Neuronal stem cell (in vitro differentiated cells): ENCODE data around the gene C1QB.

Experiments
- DNase-seq: peaks from one replicate; pipeline ENCODE4 v3.0.0-alpha.2; 2013; ENCODE audit warnings: low spot score
- H2AFZ ChIP-seq: one replicate; pipeline ENCODE4 v1.6.1; 2013; ENCODE audit warnings: mild to moderate bottlenecking, low read length, inconsistent platforms
- H2AK5ac ChIP-seq: 2 replicates; pipeline ENCODE4 v1.6.1; 2013; ENCODE audit warnings: low read depth, mild to moderate bottlenecking, inconsistent platforms, low read length, moderate library complexity, mixed read lengths
- H2BK120ac ChIP-seq: 2 replicates; pipeline ENCODE4 v1.6.1; 2013; ENCODE audit warnings: low read depth, mild to moderate bottlenecking, inconsistent platforms, low read length, moderate library complexity, mixed read lengths
- H2BK12ac ChIP-seq: one replicate; pipeline ENCODE4 v1.6.1; 2013; ENCODE audit warnings: low read length, inconsistent platforms
- H2BK15ac ChIP-seq: 2 replicates; pipeline ENCODE4 v1.6.1; 2013; ENCODE audit warnings: mild to moderate bottlenecking, low read length, inconsistent platforms, mixed read lengths
- H2BK5ac ChIP-seq: one replicate; pipeline ENCODE4 v1.6.1; 2013; ENCODE audit warnings: inconsistent platforms, mild to moderate bottlenecking, low read length, moderate library complexity
- H3K14ac ChIP-seq: one replicate; pipeline ENCODE4 v1.6.1; 2013; ENCODE audit warnings: low read length, inconsistent platforms
- H3K18ac ChIP-seq: 2 replicates; pipeline ENCODE4 v1.6.1; 2013; ENCODE audit warnings: low read length, inconsistent platforms
- H3K23ac ChIP-seq: 2 replicates; pipeline ENCODE4 v1.6.1; 2013; ENCODE audit warnings: low read depth, mild to moderate bottlenecking, mixed read lengths, low read length, inconsistent platforms; ENCODE audit not compliant: poor library complexity
- H3K27ac ChIP-seq: replicated peaks from 3 replicates; pipeline ENCODE4 v1.5.1; 2013; ENCODE audit warnings: low read length, inconsistent platforms
- H3K27me3 ChIP-seq, 3 experiments: 2 replicates each; pipeline ENCODE4 v1.6.1; 2013; ENCODE audit warnings: low read length in 3 of 3, mild to moderate bottlenecking in 2 of 3, inconsistent platforms in 1 of 3, low read depth in 1 of 3, mixed read lengths in 1 of 3, moderate library complexity in 1 of 3; ENCODE audit not compliant: control insufficient read depth in 3 of 3, insufficient read depth in 3 of 3
- H3K36me3 ChIP-seq, 2 donors: replicated peaks in 1 of 2; 2 replicates each; pipeline ENCODE4 v1.6.1; 2013; ENCODE audit warnings: low read length in 2 of 2; ENCODE audit not compliant: control insufficient read depth in 2 of 2, insufficient read depth in 2 of 2
- H3K4ac ChIP-seq: 2 replicates; pipeline ENCODE4 v1.6.1; 2013; ENCODE audit warnings: inconsistent platforms, mild to moderate bottlenecking, low read length, moderate library complexity
- H3K4me1 ChIP-seq, 2 donors: 1 replicate in 1 of 2; 2 replicates in 1 of 2; pipeline ENCODE4 v1.6.1; 2013; ENCODE audit warnings: low read length in 2 of 2, low read depth in 1 of 2; ENCODE audit not compliant: control insufficient read depth in 2 of 2, insufficient read depth in 1 of 2
- H3K4me2 ChIP-seq: one replicate; pipeline ENCODE4 v1.6.1; 2013; ENCODE audit warnings: mild to moderate bottlenecking, low read length, inconsistent platforms; ENCODE audit not compliant: insufficient read depth, poor library complexity, severe bottlenecking
- H3K4me3 ChIP-seq, 2 donors: 2 replicates each; pipeline ENCODE4 v1.5.1; 2013; ENCODE audit warnings: low read length in 2 of 2, mild to moderate bottlenecking in 2 of 2, inconsistent platforms in 1 of 2, moderate library complexity in 1 of 2
- H3K79me1 ChIP-seq: one replicate; pipeline ENCODE4 v1.6.1; 2013; ENCODE audit warnings: low read depth, mild to moderate bottlenecking, inconsistent platforms, low read length, moderate library complexity
- H3K9ac ChIP-seq: one replicate; pipeline ENCODE4 v1.6.1; 2013; ENCODE audit warnings: mild to moderate bottlenecking, low read depth, low read length, inconsistent platforms; ENCODE audit not compliant: poor library complexity
- H3K9me3 ChIP-seq, 2 donors: replicated peaks in 1 of 2; 2 replicates each; pipeline versions ENCODE3 to v1.6.1; 2013; ENCODE audit warnings: low read length in 2 of 2, mild to moderate bottlenecking in 2 of 2, inconsistent platforms in 1 of 2, low read depth in 1 of 2, mixed read lengths in 1 of 2, moderate library complexity in 1 of 2; ENCODE audit not compliant: control insufficient read depth in 2 of 2, insufficient read depth in 1 of 2
- H4K8ac ChIP-seq: one replicate; pipeline ENCODE4 v1.6.1; 2013; ENCODE audit warnings: low read depth, mild to moderate bottlenecking, inconsistent platforms, low read length, moderate library complexity
- H4K91ac ChIP-seq: one replicate; pipeline ENCODE4 v1.6.1; 2013; ENCODE audit warnings: low read length, low read depth, mild to moderate bottlenecking, inconsistent platforms; ENCODE audit not compliant: poor library complexity
- WGBS, 2 donors: extraction: QIAGEN DNeasy Blood & Tissue Kit; methylation state at CpG; one replicate each; pipeline ENCODE4 v1.1.7; 2013; ENCODE audit warnings: missing lambda C conversion rate in 2 of 2, mixed read lengths in 1 of 2; ENCODE audit not compliant: insufficient read length in 2 of 2, insufficient replicate concordance in 1 of 2; ENCODE audit errors: extremely low coverage in 2 of 2; 5-methylcytosine and 5-hydroxymethylcytosine counted together

Gene C1QB

DNA sequence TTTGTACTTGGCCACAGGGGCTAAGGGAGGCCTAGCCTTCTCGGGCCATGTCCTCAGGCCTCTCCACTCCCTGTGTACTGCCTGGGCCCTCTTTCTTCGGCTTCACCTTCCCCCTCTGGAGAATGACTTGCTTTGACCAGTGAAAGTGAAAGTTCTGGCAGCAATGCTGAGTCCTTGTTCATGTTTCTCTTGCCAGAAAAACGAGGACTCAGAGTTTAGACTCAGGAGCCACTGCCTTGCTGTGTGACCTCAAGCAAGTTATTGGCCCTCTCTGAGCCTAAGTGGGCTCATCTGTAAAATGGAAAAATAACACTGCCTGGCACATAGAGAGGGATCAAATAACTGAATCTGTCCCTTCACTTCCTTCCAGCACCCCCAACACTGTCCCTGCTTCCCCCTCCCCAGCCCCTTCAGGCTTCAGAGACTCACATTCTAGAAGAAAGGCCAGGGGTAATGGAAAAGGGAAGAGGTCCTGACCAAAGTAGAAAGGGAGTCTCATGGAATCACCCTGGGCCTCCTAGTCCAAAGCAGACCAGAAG lies 15.1 kb upstream of the C1QB start:
- DNase-seq, result no peak
- no peaks in the 10 kb centered on the region for H3K36me3 ChIP-seq
- peaks cover 0 to 16% (median 0%) of the 10 kb centered on the region in 3 experiments for H3K27me3 ChIP-seq
- no peak overlapping the region for H3K4ac ChIP-seq
- H2AK5ac ChIP-seq, result no peak overlapping the region
- no peak overlapping the region for H3K23ac ChIP-seq
- no peak overlapping the region for H3K27ac ChIP-seq
- H3K4me1 ChIP-seq, result no peaks in the 10 kb centered on the region
- WGBS, 2 donors, result no CpG with 5 or more reads among the region's 3 CpGs
- no peak overlapping the region for H3K18ac ChIP-seq
- H2BK5ac ChIP-seq, result no peak overlapping the region
- H3K79me1 ChIP-seq, result no peaks in the 10 kb centered on the region
- no peak overlapping the region for H3K9ac ChIP-seq
- H2BK12ac ChIP-seq, result no peak overlapping the region
- no peak overlapping the region for H3K4me2 ChIP-seq
- no peak overlapping the region for H4K91ac ChIP-seq
- H4K8ac ChIP-seq, result no peak overlapping the region
- no peak overlapping the region for H3K14ac ChIP-seq
- peak overlapping the region; percentile 33 for H2BK15ac ChIP-seq
- no peak overlapping the region for H3K4me3 ChIP-seq
- no peak overlapping the region for H2BK120ac ChIP-seq
- H2AFZ ChIP-seq, result no peak overlapping the region
- H3K9me3 ChIP-seq, result no peaks in the 10 kb centered on the region

DNA sequence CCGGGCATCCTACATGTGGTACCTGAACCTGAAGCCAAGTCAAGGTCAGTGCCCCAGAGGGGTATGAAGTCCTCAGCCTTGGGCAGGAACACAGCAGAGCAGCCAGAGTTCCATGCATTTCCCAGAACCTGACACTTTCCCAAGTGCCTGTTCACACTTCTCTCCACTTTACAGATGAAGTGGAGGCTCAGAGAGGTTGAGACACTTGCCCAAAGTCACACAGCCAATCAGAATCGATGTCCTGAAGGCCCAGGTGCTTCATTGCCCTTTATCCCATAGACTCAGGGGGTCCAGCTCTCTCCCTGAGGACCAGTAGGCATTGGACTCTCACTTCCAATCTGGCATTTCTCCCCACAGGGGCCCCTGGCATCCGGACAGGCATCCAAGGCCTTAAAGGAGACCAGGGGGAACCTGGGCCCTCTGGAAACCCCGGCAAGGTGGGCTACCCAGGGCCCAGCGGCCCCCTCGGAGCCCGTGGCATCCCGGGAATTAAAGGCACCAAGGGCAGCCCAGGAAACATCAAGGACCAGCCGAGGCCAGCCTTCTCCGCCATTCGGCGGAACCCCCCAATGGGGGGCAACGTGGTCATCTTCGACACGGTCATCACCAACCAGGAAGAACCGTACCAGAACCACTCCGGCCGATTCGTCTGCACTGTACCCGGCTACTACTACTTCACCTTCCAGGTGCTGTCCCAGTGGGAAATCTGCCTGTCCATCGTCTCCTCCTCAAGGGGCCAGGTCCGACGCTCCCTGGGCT lies 14.4 kb upstream of the C1QB start:
- no peak for DNase-seq
- Histone ChIP-seq H3K4ac (no peak overlapping the region), H2AK5ac (no peak overlapping the region), H3K14ac (no peak overlapping the region), H2BK15ac (peak overlapping the region; percentile 20), H4K8ac (no peak overlapping the region), H3K9ac (no peak overlapping the region), H3K23ac (peak overlapping the region; percentile 87), H3K27me3 (peaks cover 0 to 22% (median 0%) of the 10 kb centered on the region in 3 experiments), H3K4me2 (no peak overlapping the region), H3K36me3 (no peaks in the 10 kb centered on the region), H3K4me1 (no peaks in the 10 kb centered on the region), H3K27ac (no peak overlapping the region), H3K18ac (no peak overlapping the region), H2BK120ac (no peak overlapping the region), H2BK5ac (no peak overlapping the region), H3K9me3 (no peaks in the 10 kb centered on the region), H2AFZ (no peak overlapping the region), H3K79me1 (no peaks in the 10 kb centered on the region), H2BK12ac (no peak overlapping the region), H3K4me3 (no peak overlapping the region), H4K91ac (no peak overlapping the region)
- no CpG with 5 or more reads among the region's 23 CpGs for WGBS, 2 donors

DNA sequence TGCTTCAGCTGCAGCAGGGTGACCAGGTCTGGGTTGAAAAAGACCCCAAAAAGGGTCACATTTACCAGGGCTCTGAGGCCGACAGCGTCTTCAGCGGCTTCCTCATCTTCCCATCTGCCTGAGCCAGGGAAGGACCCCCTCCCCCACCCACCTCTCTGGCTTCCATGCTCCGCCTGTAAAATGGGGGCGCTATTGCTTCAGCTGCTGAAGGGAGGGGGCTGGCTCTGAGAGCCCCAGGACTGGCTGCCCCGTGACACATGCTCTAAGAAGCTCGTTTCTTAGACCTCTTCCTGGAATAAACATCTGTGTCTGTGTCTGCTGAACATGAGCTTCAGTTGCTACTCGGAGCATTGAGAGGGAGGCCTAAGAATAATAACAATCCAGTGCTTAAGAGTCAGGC lies 13.8 kb upstream of the C1QB start:
- Histone ChIP-seq H2BK5ac (no peak overlapping the region), H2BK120ac (no peak overlapping the region), H3K9me3 (no peaks in the 10 kb centered on the region), H4K91ac (no peak overlapping the region), H4K8ac (no peak overlapping the region), H2BK15ac (no peak overlapping the region), H3K27me3 (peaks cover 0 to 22% (median 0%) of the 10 kb centered on the region in 3 experiments), H3K4me2 (no peak overlapping the region), H3K9ac (no peak overlapping the region), H3K27ac (no peak overlapping the region), H3K79me1 (no peaks in the 10 kb centered on the region), H3K23ac (peak overlapping the region; percentile 87), H3K14ac (no peak overlapping the region), H2BK12ac (no peak overlapping the region), H3K4me1 (no peaks in the 10 kb centered on the region), H3K4ac (no peak overlapping the region), H2AK5ac (no peak overlapping the region), H3K36me3 (no peaks in the 10 kb centered on the region), H3K18ac (no peak overlapping the region), H3K4me3 (no peak overlapping the region), H2AFZ (no peak overlapping the region)
- DNase-seq, result no peak
- WGBS, 2 donors, result no CpG with 5 or more reads among the region's 8 CpGs

DNA sequence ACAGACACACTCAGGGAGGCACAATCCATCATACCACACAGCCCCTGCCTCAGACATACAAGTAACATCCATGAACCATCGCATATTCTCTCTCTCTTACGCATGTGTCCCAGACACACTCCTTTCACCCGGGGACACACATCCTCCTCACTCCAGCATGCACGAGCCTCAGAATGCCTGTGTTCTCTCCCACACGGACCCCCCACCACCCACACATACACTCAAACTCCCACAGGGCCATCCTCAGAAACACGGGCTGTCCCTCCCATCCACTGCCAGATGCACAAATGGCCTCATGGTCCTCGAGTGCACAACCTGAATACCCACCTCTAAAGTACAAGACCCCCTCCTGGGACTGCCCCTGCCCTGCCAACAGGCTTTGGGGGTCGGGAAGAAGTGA lies 11.8 kb upstream of the C1QB start:
- H3K18ac ChIP-seq, result no peak overlapping the region
- H3K4me1 ChIP-seq, result no peaks in the 10 kb centered on the region
- no peaks in the 10 kb centered on the region for H3K9me3 ChIP-seq
- no peak for DNase-seq
- H3K4me3 ChIP-seq, result no peak overlapping the region
- no peak overlapping the region for H3K4me2 ChIP-seq
- no CpG with 5 or more reads among the region's 8 CpGs for WGBS, 2 donors
- no peak overlapping the region for H2BK120ac ChIP-seq
- no peak overlapping the region for H2BK15ac ChIP-seq
- no peak overlapping the region for H3K23ac ChIP-seq
- H2BK5ac ChIP-seq, result peak overlapping the region; percentile 43
- no peak overlapping the region for H4K8ac ChIP-seq
- peaks cover 0 to 38% (median 0%) of the 10 kb centered on the region in 3 experiments for H3K27me3 ChIP-seq
- no peak overlapping the region for H4K91ac ChIP-seq
- no peaks in the 10 kb centered on the region for H3K79me1 ChIP-seq
- no peak overlapping the region for H2AFZ ChIP-seq
- H3K36me3 ChIP-seq, result no peaks in the 10 kb centered on the region
- H3K27ac ChIP-seq, result no peak overlapping the region
- H3K4ac ChIP-seq, result no peak overlapping the region
- H3K14ac ChIP-seq, result no peak overlapping the region
- no peak overlapping the region for H3K9ac ChIP-seq
- no peak overlapping the region for H2BK12ac ChIP-seq
- no peak overlapping the region for H2AK5ac ChIP-seq
